Neural cell (in vitro differentiated cells): Measurements from ENCODE around the gene WFDC5. TPM values are rescaled to one million over a fixed set of nuclear protein-coding genes. Genes with fewer than 3 reads are reported as not detected.

ENCODE experiments used
- H2AFZ ChIP-seq: fragments of 200-600, 300-800 bp; sonication (generic), shearing (Covaris generic); 2 replicates; pipeline ENCODE4 v1.6.0; 2014; ENCODE audit warnings: low read depth, mild to moderate bottlenecking, antibody characterized with exemption, low read length, moderate library complexity
- H3F3A ChIP-seq: fragments of 200-600 bp; shearing (Covaris generic); 2 replicates; pipeline ENCODE4 v1.6.1; 2016; ENCODE audit warnings: mild to moderate bottlenecking, moderate library complexity, mixed read lengths, antibody characterized with exemption, low read length; ENCODE audit not compliant: insufficient read depth, poor library complexity, severe bottlenecking
- H3K27ac ChIP-seq: fragments of 200-600, 300-800 bp; sonication (generic), shearing (Covaris generic); 2 replicates; pipeline ENCODE4 v1.5.1; 2014; ENCODE audit warnings: mild to moderate bottlenecking, low read length, moderate library complexity
- H3K27me3 ChIP-seq: fragments of 300-800, 200-600 bp; sonication (generic), shearing (Covaris generic); 2 replicates; pipeline ENCODE4 v1.6.0; 2014; ENCODE audit warnings: mild to moderate bottlenecking, low read depth, low read length, moderate library complexity; ENCODE audit not compliant: insufficient read depth
- H3K36me3 ChIP-seq: fragments of 300-800, 200-600 bp; sonication (generic), shearing (Covaris generic); 2 replicates; pipeline ENCODE4 v1.5.1; 2014; ENCODE audit warnings: mild to moderate bottlenecking, antibody characterized with exemption, low read length, moderate library complexity; ENCODE audit not compliant: insufficient read depth
- H3K4me2 ChIP-seq: fragments of 300-800, 200-600 bp; sonication (generic), shearing (Covaris generic); 2 replicates; pipeline ENCODE4 v1.6.0; 2014; ENCODE audit warnings: mild to moderate bottlenecking, low read length
- H3K4me3 ChIP-seq: fragments of 300-800, 200-600 bp; sonication (generic), shearing (Covaris generic); 2 replicates; pipeline ENCODE4 v1.5.1; 2014; ENCODE audit warnings: mild to moderate bottlenecking, low read length, moderate library complexity
- H3K79me2 ChIP-seq: fragments of 200-600 bp; shearing (Covaris generic); replicated peaks from 2 replicates; pipeline ENCODE4 v1.6.0; 2014; ENCODE audit warnings: mild to moderate bottlenecking, low read length, moderate library complexity; ENCODE audit not compliant: insufficient read depth
- H3K9ac ChIP-seq: fragments of 300-800, 200-600 bp; sonication (generic), shearing (Covaris generic); 2 replicates; pipeline ENCODE4 v1.6.1; 2016; ENCODE audit warnings: mild to moderate bottlenecking, low read length, mixed read lengths
- H3K9me2 ChIP-seq: fragments of 200-600 bp; shearing (Covaris generic); 2 replicates; pipeline ENCODE4 v1.6.1; 2016; ENCODE audit warnings: mild to moderate bottlenecking, low read length, mixed read lengths; ENCODE audit not compliant: insufficient read depth
- H3K9me3 ChIP-seq: fragments of 200-600, 300-800 bp; sonication (generic), shearing (Covaris generic); 2 replicates; pipeline ENCODE4 v1.6.1; 2016; ENCODE audit warnings: mild to moderate bottlenecking, mixed run types, low read length, moderate library complexity, mixed read lengths
- H4K20me1 ChIP-seq: fragments of 200-600 bp; shearing (Covaris generic); 2 replicates; pipeline ENCODE4 v1.6.1; 2016; ENCODE audit warnings: mild to moderate bottlenecking, mixed run types; ENCODE audit not compliant: insufficient read depth
- CTCF ChIP-seq: fragments of 450-650 bp; IDR thresholded peaks from 2 replicates; pipeline ENCODE4 v1.5.1; 2014; ENCODE audit warnings: antibody characterized with exemption, mild to moderate bottlenecking, moderate library complexity; ENCODE audit not compliant: poor library complexity, severe bottlenecking
- EP300 ChIP-seq: fragments of 450-650 bp; conservative IDR thresholded peaks from 2 replicates; pipeline ENCODE4 v1.6.1; 2014; ENCODE audit warnings: antibody characterized with exemption, mild to moderate bottlenecking, moderate library complexity; ENCODE audit not compliant: poor library complexity, severe bottlenecking
- EZH2 ChIP-seq: fragments of 200-600, 300-800 bp; shearing (Covaris generic), sonication (generic); IDR thresholded peaks from 2 replicates; pipeline ENCODE4 v1.6.1; 2014; ENCODE audit warnings: antibody characterized with exemption, low read length, borderline replicate concordance, mild to moderate bottlenecking; ENCODE audit not compliant: insufficient read depth, poor library complexity, severe bottlenecking
- MXI1 ChIP-seq: fragments of 450-650 bp; conservative IDR thresholded peaks from 2 replicates; pipeline ENCODE4 v1.6.1; 2014; ENCODE audit warnings: antibody characterized with exemption, mild to moderate bottlenecking; ENCODE audit not compliant: poor library complexity, severe bottlenecking
- POLR2AphosphoS5 ChIP-seq: IDR thresholded peaks from 2 replicates; pipeline ENCODE4 v1.6.1; 2012
- RAD21 ChIP-seq: fragments of 450-650 bp; conservative IDR thresholded peaks from 2 replicates; pipeline ENCODE4 v1.6.1; 2014; ENCODE audit warnings: antibody characterized with exemption, mild to moderate bottlenecking, moderate library complexity
- REST ChIP-seq: IDR thresholded peaks from 2 replicates; pipeline ENCODE4 v1.6.1; 2012; ENCODE audit warnings: borderline replicate concordance
- SMC3 ChIP-seq: fragments of 450-650 bp; conservative IDR thresholded peaks from 2 replicates; pipeline ENCODE4 v1.6.1; 2014; ENCODE audit warnings: antibody characterized with exemption, mild to moderate bottlenecking, moderate library complexity; ENCODE audit not compliant: poor library complexity
- TAF1 ChIP-seq: IDR thresholded peaks from 2 replicates; pipeline ENCODE4 v1.6.1; 2012; ENCODE audit warnings: low read depth
- polyA plus RNA-seq: library from polyadenylated mRNA; depleted of rRNA; stranded (reverse); fragments of >200 nt; gene quantifications from 2 replicates; pipeline ENCODE4 v1.2.3, GENCODE V29; 2014

WFDC5 gene
- polyA plus RNA-seq, 1 donor from 2014 or later = not detected

- no peak overlapping the region for H3K4me3 ChIP-seq
- H3K4me2 ChIP-seq = no peak overlapping the region
- no peak overlapping the region for H3K9ac ChIP-seq
- H4K20me1 ChIP-seq = no peaks in the 10 kb centered on the region
- no peak for TF ChIP-seq POLR2AphosphoS5
- H3K27ac ChIP-seq = no peak overlapping the region
- no peak overlapping the region for H2AFZ ChIP-seq
- H3K9me3 ChIP-seq = no peaks in the 10 kb centered on the region
- H3K9me2 ChIP-seq = no peaks in the 10 kb centered on the region
- H3K27me3 ChIP-seq = no peaks in the 10 kb centered on the region
- no peaks in the 10 kb centered on the region for H3K79me2 ChIP-seq
- no peaks in the 10 kb centered on the region for H3K36me3 ChIP-seq
- no peaks in the 10 kb centered on the region for H3F3A ChIP-seq
Observed at GRCh38 chr20:45087814-45088213, 27.2 kb downstream of the WFDC5 start.

- H3K4me2 ChIP-seq = no peak overlapping the region
- no peaks in the 10 kb centered on the region for H3K79me2 ChIP-seq
- H3K4me3 ChIP-seq = no peak overlapping the region
- no peaks in the 10 kb centered on the region for H3K36me3 ChIP-seq
- H3K9me3 ChIP-seq = no peaks in the 10 kb centered on the region
- no peak overlapping the region for H2AFZ ChIP-seq
- no peaks in the 10 kb centered on the region for H4K20me1 ChIP-seq
- no peaks in the 10 kb centered on the region for H3K9me2 ChIP-seq
- H3K27me3 ChIP-seq = no peaks in the 10 kb centered on the region
- TF ChIP-seq TAF1 (no peak), MXI1 (no peak), SMC3 (no peak), EZH2 (no peak), POLR2AphosphoS5 (no peak), RAD21 (no peak), EP300 (no peak), REST (no peak), CTCF (no peak)
- no peak overlapping the region for H3K27ac ChIP-seq
- H3F3A ChIP-seq = no peaks in the 10 kb centered on the region
- H3K9ac ChIP-seq = no peak overlapping the region
Observed at GRCh38 chr20:45087097-45087790, 27.7 kb downstream of the WFDC5 start.
